Panc1 (cell line): ENCODE measurements around the gene TMEM88. TPM values are rescaled to one million over a fixed set of nuclear protein-coding genes. Genes with fewer than 3 reads are reported as not detected.

Experiments
- ATAC-seq: fragments of 200-7000 bp; cut with Tn5 transposase; 2 replicates; pipeline ENCODE4 v1.9.1; 2020; ENCODE audit warnings: mild to moderate bottlenecking, moderate library complexity
- BruUV-seq: library from RNA; stranded (reverse); fragments of 400-500 nt; replicated peaks from 2 replicates; lab custom pipeline; 2021; lab: Mats Ljungman, UMichigan
- CTCF ChIA-PET: fragments of 300-600 bp; sonication (Branson Sonifier 250); formaldehyde crosslinking; loops from one replicate; lab custom pipeline; 2022; ENCODE audit warnings: antibody characterized with exemption; lab: Charles Lee
- POLR2A ChIA-PET: fragments of 300-600 bp; sonication (Branson Sonifier 250); formaldehyde crosslinking; loops from one replicate; lab custom pipeline; 2022; ENCODE audit warnings: antibody characterized with exemption; lab: Charles Lee
- DNase-seq: peaks from one replicate; pipeline ENCODE4 v3.0.0-alpha.2; 2010; ENCODE audit warnings: low read depth, low spot score
- H3K27ac ChIP-seq: 2 replicates; pipeline ENCODE4 v1.5.1; 2011; ENCODE audit warnings: mild to moderate bottlenecking, low read length, inconsistent platforms
- H3K27me3 ChIP-seq: fragments of 200-500 bp; sonication (Bioruptor generic); 2 replicates; pipeline ENCODE4 v1.6.0; 2014; ENCODE audit warnings: low read length, inconsistent platforms; ENCODE audit not compliant: control insufficient read depth, insufficient read depth
- H3K36me3 ChIP-seq: fragments of 200-500 bp; sonication (Bioruptor generic); 2 replicates; pipeline ENCODE4 v1.5.1; 2014; ENCODE audit warnings: inconsistent platforms, mild to moderate bottlenecking, low read length, moderate library complexity; ENCODE audit not compliant: control insufficient read depth, insufficient read depth
- H3K4me1 ChIP-seq: 2 replicates; pipeline ENCODE4 v1.5.1; 2011; ENCODE audit warnings: inconsistent platforms, mild to moderate bottlenecking, low read length, moderate library complexity; ENCODE audit not compliant: control insufficient read depth, insufficient read depth
- H3K4me3 ChIP-seq, 2 experiments: 2 replicates each; pipeline ENCODE4 v1.5.1; 2011 to 2012; ENCODE audit warnings: low read depth in 2 of 2, low read length in 2 of 2, mild to moderate bottlenecking in 2 of 2, inconsistent platforms in 1 of 2, moderate library complexity in 1 of 2
- H3K9me3 ChIP-seq: fragments of 200-500 bp; sonication (Bioruptor generic); 2 replicates; pipeline ENCODE4 v1.5.1; 2014; ENCODE audit warnings: low read depth, mild to moderate bottlenecking, inconsistent platforms, low read length, moderate library complexity; ENCODE audit not compliant: control insufficient read depth, insufficient read depth
- CTCF ChIP-seq: fragments of 450-650 bp; IDR thresholded peaks from 2 replicates; pipeline ENCODE4 v1.5.1; 2017; ENCODE audit warnings: mild to moderate bottlenecking
- POLR2AphosphoS5 ChIP-seq: IDR thresholded peaks from 2 replicates; pipeline ENCODE4 v1.6.1; 2012; ENCODE audit warnings: mild to moderate bottlenecking, low read depth, low read length, moderate library complexity
- SIN3A ChIP-seq: IDR thresholded peaks from 2 replicates; pipeline ENCODE4 v1.6.1; 2012; ENCODE audit warnings: low read depth, mild to moderate bottlenecking, low read length, moderate library complexity, borderline replicate concordance; ENCODE audit not compliant: insufficient read depth
- TCF7L2 ChIP-seq: IDR thresholded peaks from 2 replicates; pipeline ENCODE4 v1.6.1; 2011; ENCODE audit warnings: mild to moderate bottlenecking, low read depth, low read length, inconsistent platforms
- in situ Hi-C: cut with HindIII; loops from 2 replicates; pipeline ENCODE4 v1.10.0; 2016; ENCODE audit warnings: low sequenced_read_pairs, low pct_unique_long_range_greater_than_20kb
- intact Hi-C: fragments of 100-400 bp; cut with micrococcal nuclease; formaldehyde crosslinking; loops from one replicate; pipeline ENCODE4 v1.10.0; 2022; ENCODE audit not compliant: unreplicated experiment
- total RNA-seq: library from RNA; stranded (reverse); gene quantifications from one replicate; pipeline ENCODE4 v1.2.1, GENCODE V29; 2021; ENCODE audit not compliant: unreplicated experiment
- TF ChIP-seq, protein P1 (sequence below), 2 experiments: IDR thresholded peaks; 2 replicates each; pipeline ENCODE4 v1.6.1; 2011 to 2012; ENCODE audit warnings: low read depth in 2 of 2, control low read depth in 1 of 2, low read length in 1 of 2, mild to moderate bottlenecking in 1 of 2, moderate library complexity in 1 of 2; ENCODE audit not compliant: insufficient read depth in 1 of 2

Gene TMEM88
- total RNA-seq, 1 experiment from 2014 or later: 1.6 TPM

DNA sequence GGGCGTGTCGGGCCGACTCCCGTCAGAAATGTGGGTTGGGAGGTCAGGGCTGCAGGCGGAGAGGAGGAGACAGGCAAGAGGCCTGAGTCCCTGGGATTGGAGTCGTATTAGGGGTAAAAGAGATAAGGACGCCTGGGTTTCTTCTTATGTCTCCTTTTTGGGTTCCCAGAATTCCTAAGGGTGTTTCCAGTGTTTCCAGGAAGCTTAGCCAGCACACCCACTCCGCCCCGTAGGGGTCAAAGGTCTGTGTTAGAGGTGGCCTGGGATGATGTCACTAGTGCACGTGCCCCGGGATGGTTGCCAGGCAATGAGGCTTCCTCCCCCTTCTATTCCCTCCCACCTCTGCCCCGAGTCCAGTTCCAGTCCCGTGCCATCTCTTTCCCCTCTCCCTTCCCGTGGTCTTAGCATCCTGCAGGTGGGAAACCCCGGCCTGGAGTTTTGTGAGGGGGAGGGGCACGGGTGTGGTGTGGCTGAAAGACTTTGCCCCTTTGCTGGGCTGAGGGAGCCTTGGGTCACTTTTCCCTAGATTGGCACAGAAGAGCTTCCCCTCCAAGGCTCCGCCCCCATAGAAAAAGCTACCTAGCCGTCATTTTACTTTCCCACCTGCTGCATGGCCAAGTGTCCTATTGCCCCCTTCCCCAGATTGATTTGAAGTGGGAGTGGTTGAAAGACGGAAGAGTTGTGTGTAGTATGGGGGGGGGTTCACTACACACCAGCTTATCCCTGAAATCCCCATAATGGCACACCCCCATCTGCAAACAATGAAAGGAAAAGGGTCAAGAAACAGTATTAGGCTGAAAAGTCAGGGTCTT lies 18.1 kb upstream of the TMEM88 start:
- Histone ChIP-seq H3K27me3 (no peaks in the 10 kb centered on the region), H3K9me3 (no peaks in the 10 kb centered on the region), H3K36me3 (no peaks in the 10 kb centered on the region; the same call in 1 of the 2 replicates), H3K27ac (peak overlapping the region; percentile 82), H3K4me1 (peaks cover 42% of the 10 kb centered on the region), H3K4me3 (peak overlapping the region; percentile 66 to 83)
- in situ Hi-C loops: no loop called here
- intact Hi-C loops: no loop called here
- peak; percentile 56; the same call in 1 of the 2 replicates for TF ChIP-seq POLR2AphosphoS5
- TF ChIP-seq, protein P1, sequence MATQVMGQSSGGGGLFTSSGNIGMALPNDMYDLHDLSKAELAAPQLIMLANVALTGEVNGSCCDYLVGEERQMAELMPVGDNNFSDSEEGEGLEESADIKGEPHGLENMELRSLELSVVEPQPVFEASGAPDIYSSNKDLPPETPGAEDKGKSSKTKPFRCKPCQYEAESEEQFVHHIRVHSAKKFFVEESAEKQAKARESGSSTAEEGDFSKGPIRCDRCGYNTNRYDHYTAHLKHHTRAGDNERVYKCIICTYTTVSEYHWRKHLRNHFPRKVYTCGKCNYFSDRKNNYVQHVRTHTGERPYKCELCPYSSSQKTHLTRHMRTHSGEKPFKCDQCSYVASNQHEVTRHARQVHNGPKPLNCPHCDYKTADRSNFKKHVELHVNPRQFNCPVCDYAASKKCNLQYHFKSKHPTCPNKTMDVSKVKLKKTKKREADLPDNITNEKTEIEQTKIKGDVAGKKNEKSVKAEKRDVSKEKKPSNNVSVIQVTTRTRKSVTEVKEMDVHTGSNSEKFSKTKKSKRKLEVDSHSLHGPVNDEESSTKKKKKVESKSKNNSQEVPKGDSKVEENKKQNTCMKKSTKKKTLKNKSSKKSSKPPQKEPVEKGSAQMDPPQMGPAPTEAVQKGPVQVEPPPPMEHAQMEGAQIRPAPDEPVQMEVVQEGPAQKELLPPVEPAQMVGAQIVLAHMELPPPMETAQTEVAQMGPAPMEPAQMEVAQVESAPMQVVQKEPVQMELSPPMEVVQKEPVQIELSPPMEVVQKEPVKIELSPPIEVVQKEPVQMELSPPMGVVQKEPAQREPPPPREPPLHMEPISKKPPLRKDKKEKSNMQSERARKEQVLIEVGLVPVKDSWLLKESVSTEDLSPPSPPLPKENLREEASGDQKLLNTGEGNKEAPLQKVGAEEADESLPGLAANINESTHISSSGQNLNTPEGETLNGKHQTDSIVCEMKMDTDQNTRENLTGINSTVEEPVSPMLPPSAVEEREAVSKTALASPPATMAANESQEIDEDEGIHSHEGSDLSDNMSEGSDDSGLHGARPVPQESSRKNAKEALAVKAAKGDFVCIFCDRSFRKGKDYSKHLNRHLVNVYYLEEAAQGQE (IDR thresholded peaks at IDR 0.05; ENCODE audit: insufficient read depth in 1 of 2, low read depth in 2 of 2, low read length in 1 of 2): peak in 1 of 2 experiments; percentile 16; a peak in 1 of 4 replicates
- peak; percentile 86; the same call in 1 of the 2 replicates for TF ChIP-seq SIN3A
- TF ChIP-seq TCF7L2: no peak; the same call in 1 of the 2 replicates
- CTCF ChIA-PET: interaction anchor here (0.6 kb wide), 1 partner anchor 178 kb away, joined by 3 read pairs; no protein-coding TSS in a partner anchor
- no TSS peak for BruUV-seq
- DNase-seq: peak; percentile 96
- POLR2A ChIA-PET: interaction anchor here (0.6 kb wide), 1 partner anchor 31 kb away, joined by 3 read pairs; no protein-coding TSS in a partner anchor
- peak; percentile 16 for ATAC-seq

DNA sequence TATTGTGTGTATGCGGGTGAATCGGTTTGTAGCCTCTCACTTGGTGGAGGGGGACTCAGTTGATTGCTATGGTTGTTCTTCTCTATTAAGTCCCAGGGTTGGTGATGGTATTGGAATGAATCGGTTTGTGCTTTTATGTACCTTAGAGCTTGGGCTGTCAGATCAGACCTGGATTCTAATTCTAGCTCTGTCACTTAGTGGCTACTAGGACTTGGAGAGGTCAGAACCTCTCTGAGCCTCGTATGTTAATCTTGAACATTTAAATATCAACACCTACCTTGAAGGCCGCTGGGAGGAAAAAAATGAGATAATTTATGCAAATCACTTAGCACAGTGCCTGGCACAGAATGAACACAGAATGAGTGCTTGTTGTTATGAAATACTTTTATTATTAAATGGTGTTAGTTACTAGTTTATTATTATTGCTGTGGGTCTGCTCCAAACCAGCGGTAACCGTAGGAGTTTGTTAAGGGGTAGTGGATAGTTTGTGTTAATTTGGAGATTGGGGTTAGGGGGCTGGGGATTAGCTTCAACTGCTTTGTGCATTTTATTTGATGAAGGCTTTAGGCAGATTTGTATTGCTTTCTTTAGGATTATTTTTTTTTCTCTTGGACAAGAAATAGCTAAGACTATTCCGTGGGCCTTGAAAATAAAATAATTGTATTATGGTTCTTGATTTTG lies 17.3 kb upstream of the TMEM88 start:
- CTCF ChIA-PET: interaction anchor here (0.6 kb wide), 1 partner anchor 179 kb away, joined by 3 read pairs; no protein-coding TSS in a partner anchor
- POLR2A ChIA-PET: no interaction called here
- in situ Hi-C loops: no loop called here

More for the DNA sequence above, 17.3 kb upstream of the TMEM88 start:
- H3K4me1 ChIP-seq: peaks cover 42% of the 10 kb centered on the region
- TF ChIP-seq, protein P1 (IDR thresholded peaks at IDR 0.05; ENCODE audit: insufficient read depth in 1 of 2, low read depth in 2 of 2, low read length in 1 of 2): no peak
- no peak for TF ChIP-seq TCF7L2
- no peak for TF ChIP-seq SIN3A
- no peak for TF ChIP-seq CTCF
- no peak for TF ChIP-seq POLR2AphosphoS5
- TSS peak; percentile 58 for BruUV-seq
- ATAC-seq (no peak), DNase-seq (no peak)
- H3K36me3 ChIP-seq: no peaks in the 10 kb centered on the region; the same call in 1 of the 2 replicates
- H3K27me3 ChIP-seq: no peaks in the 10 kb centered on the region
- intact Hi-C loops: no loop called here
- no peaks in the 10 kb centered on the region for H3K9me3 ChIP-seq
- peak overlapping the region; percentile 82 for H3K27ac ChIP-seq
- peak overlapping the region; percentile 66 to 83 for H3K4me3 ChIP-seq
